DOHH2 (cell line): ENCODE results near the gene MAP4K3.
"Not testable (repeated sequence)": the region's sequence is repeated elsewhere in the genome, so short reads cannot be mapped to it uniquely, and the experiment has no call there.

ENCODE experiments used
- H3F3A ChIP-seq: fragments of 200-600 bp; sonication (generic), shearing (Covaris generic); 2 replicates; pipeline ENCODE4 v1.6.0; 2016; ENCODE audit warnings: antibody characterized with exemption, mild to moderate bottlenecking; ENCODE audit not compliant: control insufficient read depth, insufficient read depth
- H3K27ac ChIP-seq: fragments of 200-600 bp; sonication (generic); 2 replicates; pipeline ENCODE4 v1.5.1; 2014; ENCODE audit warnings: low read depth, mild to moderate bottlenecking, low read length, moderate library complexity
- H3K27me3 ChIP-seq: fragments of 200-600 bp; sonication (generic); 2 replicates; pipeline ENCODE4 v1.6.1; 2014; ENCODE audit warnings: mild to moderate bottlenecking, low read length, mixed read lengths; ENCODE audit not compliant: control insufficient read depth
- H3K36me3 ChIP-seq: fragments of 200-600 bp; sonication (generic); 2 replicates; pipeline ENCODE4 v1.6.1; 2014; ENCODE audit warnings: mild to moderate bottlenecking, low read length, moderate library complexity, mixed read lengths; ENCODE audit not compliant: control insufficient read depth
- H3K4me1 ChIP-seq: fragments of 200-600 bp; sonication (generic); 2 replicates; pipeline ENCODE4 v1.6.1; 2014; ENCODE audit warnings: mild to moderate bottlenecking, low read length, mixed read lengths; ENCODE audit not compliant: control insufficient read depth
- H3K4me2 ChIP-seq: fragments of 200-600 bp; sonication (generic); 2 replicates; pipeline ENCODE4 v1.6.0; 2014; ENCODE audit warnings: mild to moderate bottlenecking, low read length, moderate library complexity
- H3K4me3 ChIP-seq: fragments of 200-600 bp; sonication (generic); 2 replicates; pipeline ENCODE4 v1.5.1; 2014; ENCODE audit warnings: mild to moderate bottlenecking, low read length, mixed read lengths
- H3K79me2 ChIP-seq: fragments of 200-600 bp; sonication (generic); 2 replicates; pipeline ENCODE4 v1.6.1; 2014; ENCODE audit warnings: mild to moderate bottlenecking, low read length, mixed read lengths; ENCODE audit not compliant: control insufficient read depth
- H3K9me2 ChIP-seq: fragments of 200-600 bp; sonication (generic); replicated peaks from 2 replicates; pipeline ENCODE4 v1.6.1; 2014; ENCODE audit warnings: mild to moderate bottlenecking, low read length, mixed read lengths; ENCODE audit not compliant: control insufficient read depth
- H3K9me3 ChIP-seq: fragments of 200-600 bp; sonication (generic); 2 replicates; pipeline ENCODE4 v1.6.1; 2014; ENCODE audit warnings: antibody characterized with exemption, low read length, mixed read lengths; ENCODE audit not compliant: control insufficient read depth, insufficient read depth
- H4K20me1 ChIP-seq: fragments of 200-600 bp; sonication (generic); 2 replicates; pipeline ENCODE4 v1.6.0; 2014; ENCODE audit warnings: low read depth, mild to moderate bottlenecking, antibody characterized with exemption, low read length, moderate library complexity; ENCODE audit not compliant: control insufficient read depth, insufficient read depth
- CTCF ChIP-seq: fragments of 200-600 bp; sonication (generic); IDR thresholded peaks from one replicate; pipeline ENCODE4 v1.5.1; 2014; ENCODE audit warnings: antibody characterized with exemption, mild to moderate bottlenecking, low read depth, low read length; ENCODE audit not compliant: poor library complexity, severe bottlenecking
- EZH2phosphoT487 ChIP-seq: fragments of 200-600 bp; sonication (generic); IDR thresholded peaks from 2 replicates; pipeline ENCODE4 v1.6.1; 2017; ENCODE audit warnings: borderline replicate concordance, mild to moderate bottlenecking, antibody characterized with exemption, low read length, moderate library complexity, mixed read lengths

Gene MAP4K3

GRCh38 chr2:39361511-39361910 lies 75.6 kb downstream of the MAP4K3 start:
- H3K27ac ChIP-seq, result no peak overlapping the region
- no peaks in the 10 kb centered on the region for H3K79me2 ChIP-seq
- no peaks in the 10 kb centered on the region for H4K20me1 ChIP-seq
- no peak overlapping the region for H3K4me3 ChIP-seq
- H3K27me3 ChIP-seq, result no peaks in the 10 kb centered on the region
- H3K9me2 ChIP-seq, result no peaks in the 10 kb centered on the region
- no peak overlapping the region for H3K4me2 ChIP-seq
- peaks cover 28% of the 10 kb centered on the region for H3K9me3 ChIP-seq
- TF ChIP-seq CTCF (no peak), EZH2phosphoT487 (no peak)
- H3F3A ChIP-seq, result no peaks in the 10 kb centered on the region
- H3K36me3 ChIP-seq, result no peaks in the 10 kb centered on the region
- no peaks in the 10 kb centered on the region for H3K4me1 ChIP-seq

DNA sequence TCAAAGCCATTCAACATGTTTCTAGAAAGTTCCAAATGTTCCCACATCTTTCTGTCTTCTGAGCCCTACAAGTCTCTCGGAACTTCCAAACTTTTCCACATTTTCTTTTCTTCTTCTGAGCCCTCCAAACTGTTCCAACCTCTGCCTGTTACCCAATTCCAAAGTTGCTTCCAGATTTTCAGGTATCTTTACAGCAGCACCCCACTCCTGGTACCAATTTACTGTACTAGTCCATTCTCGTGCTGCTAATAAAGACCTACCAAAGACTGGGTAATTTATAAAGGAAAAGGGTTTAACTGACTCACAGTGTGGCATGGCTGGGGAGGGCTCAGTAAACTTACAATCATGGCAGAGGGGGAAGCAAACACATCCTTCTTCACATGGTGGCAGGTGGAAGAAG lies 76.7 kb downstream of the MAP4K3 start:
- not testable (repeated sequence) for H3K79me2 ChIP-seq, H3K4me1 ChIP-seq, H3K4me2 ChIP-seq, H3K9me2 ChIP-seq, H3K36me3 ChIP-seq, H3K27me3 ChIP-seq, H3K27ac ChIP-seq, H3K4me3 ChIP-seq, H4K20me1 ChIP-seq, H3F3A ChIP-seq
- H3K9me3 ChIP-seq, result peaks cover 28% of the 10 kb centered on the region

- Histone ChIP-seq H3K4me3 (no peak overlapping the region), H3K4me2 (no peak overlapping the region), H4K20me1 (no peaks in the 10 kb centered on the region), H3K4me1 (no peaks in the 10 kb centered on the region), H3F3A (no peaks in the 10 kb centered on the region), H3K27me3 (no peaks in the 10 kb centered on the region), H3K36me3 (no peaks in the 10 kb centered on the region), H3K27ac (no peak overlapping the region), H3K79me2 (no peaks in the 10 kb centered on the region), H3K9me2 (no peaks in the 10 kb centered on the region), H3K9me3 (peaks cover 28% of the 10 kb centered on the region)
- TF ChIP-seq CTCF (no peak), EZH2phosphoT487 (no peak)
Measured at GRCh38 chr2:39359453-39360038, 77.5 kb downstream of the MAP4K3 start.

DNA sequence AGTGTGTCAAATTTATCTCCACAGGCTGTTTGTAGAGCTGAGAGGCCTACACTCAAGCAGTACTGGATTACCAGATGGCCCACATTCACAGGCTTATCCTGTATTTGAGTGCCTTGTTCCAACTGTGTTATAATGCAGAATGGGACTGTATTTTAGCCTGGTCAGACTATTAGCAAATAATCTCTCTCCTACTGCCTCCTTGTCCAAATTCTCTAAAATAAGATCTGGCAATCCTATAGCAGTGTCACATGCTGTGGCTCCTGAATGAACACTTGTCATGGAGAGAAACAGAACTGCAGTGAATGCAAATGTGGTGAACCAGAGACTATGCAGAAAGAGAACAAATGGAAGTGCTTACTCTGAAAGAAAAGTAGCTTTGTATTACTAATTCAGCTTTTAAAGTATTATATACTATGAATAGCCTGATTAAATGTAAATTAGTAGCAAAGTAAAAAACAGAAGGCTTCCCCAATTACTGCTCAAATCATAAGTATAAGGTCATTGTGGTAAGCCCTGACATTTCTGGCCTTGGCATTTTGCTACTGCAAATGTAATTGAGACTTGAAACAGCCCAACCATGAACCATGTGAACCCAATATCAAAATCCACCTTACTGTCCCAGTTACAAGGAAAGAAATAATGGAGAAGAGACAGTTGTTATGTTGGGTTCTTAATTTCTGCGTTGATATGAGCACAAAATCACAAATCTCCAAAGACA lies 80.0 kb downstream of the MAP4K3 start:
- Histone ChIP-seq H3K27ac (no peak overlapping the region), H3K4me3 (no peak overlapping the region), H3K79me2 (no peaks in the 10 kb centered on the region), H4K20me1 (no peaks in the 10 kb centered on the region), H3K27me3 (no peaks in the 10 kb centered on the region), H3K9me3 (peaks cover 24% of the 10 kb centered on the region), H3K36me3 (no peaks in the 10 kb centered on the region), H3K9me2 (no peaks in the 10 kb centered on the region), H3F3A (no peaks in the 10 kb centered on the region), H3K4me1 (no peaks in the 10 kb centered on the region), H3K4me2 (no peak overlapping the region)
- TF ChIP-seq CTCF (no peak), EZH2phosphoT487 (no peak)
